Loucy (cell line): ENCODE measurements around the gene SSX4B.

Experiments used
- EZH2phosphoT487 ChIP-seq: fragments of 200-600 bp; IDR thresholded peaks from 2 replicates; pipeline ENCODE4 v1.6.1; 2018; ENCODE audit warnings: antibody characterized with exemption, mild to moderate bottlenecking, moderate library complexity, borderline replicate concordance
- TF ChIP-seq, protein P1 (sequence below): fragments of 200-600 bp; sonication (generic); conservative IDR thresholded peaks from 2 replicates; pipeline ENCODE4 v1.5.1; 2014; ENCODE audit warnings: mild to moderate bottlenecking, antibody characterized with exemption, low read length

DNA sequence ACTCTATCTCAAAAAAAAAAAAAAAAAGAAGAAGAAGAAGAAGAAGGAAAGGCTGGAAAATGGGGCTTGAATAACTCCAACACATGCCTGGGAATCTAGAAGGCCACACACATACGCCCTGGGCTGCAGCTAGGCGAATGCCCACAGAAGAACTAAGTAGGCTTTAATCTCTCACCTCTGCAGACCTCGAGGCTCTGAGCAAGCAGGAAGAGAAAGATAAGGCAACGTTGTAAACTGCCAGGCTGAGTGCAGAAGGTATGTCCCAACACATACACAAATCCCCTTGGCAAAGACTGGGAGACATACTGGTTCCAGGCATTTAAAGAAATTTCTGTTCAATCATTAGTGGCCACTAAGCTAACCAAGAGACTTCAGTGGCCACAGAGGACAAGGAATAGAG is 39.9 kb upstream of the SSX4B start:
- TF ChIP-seq, protein P1, sequence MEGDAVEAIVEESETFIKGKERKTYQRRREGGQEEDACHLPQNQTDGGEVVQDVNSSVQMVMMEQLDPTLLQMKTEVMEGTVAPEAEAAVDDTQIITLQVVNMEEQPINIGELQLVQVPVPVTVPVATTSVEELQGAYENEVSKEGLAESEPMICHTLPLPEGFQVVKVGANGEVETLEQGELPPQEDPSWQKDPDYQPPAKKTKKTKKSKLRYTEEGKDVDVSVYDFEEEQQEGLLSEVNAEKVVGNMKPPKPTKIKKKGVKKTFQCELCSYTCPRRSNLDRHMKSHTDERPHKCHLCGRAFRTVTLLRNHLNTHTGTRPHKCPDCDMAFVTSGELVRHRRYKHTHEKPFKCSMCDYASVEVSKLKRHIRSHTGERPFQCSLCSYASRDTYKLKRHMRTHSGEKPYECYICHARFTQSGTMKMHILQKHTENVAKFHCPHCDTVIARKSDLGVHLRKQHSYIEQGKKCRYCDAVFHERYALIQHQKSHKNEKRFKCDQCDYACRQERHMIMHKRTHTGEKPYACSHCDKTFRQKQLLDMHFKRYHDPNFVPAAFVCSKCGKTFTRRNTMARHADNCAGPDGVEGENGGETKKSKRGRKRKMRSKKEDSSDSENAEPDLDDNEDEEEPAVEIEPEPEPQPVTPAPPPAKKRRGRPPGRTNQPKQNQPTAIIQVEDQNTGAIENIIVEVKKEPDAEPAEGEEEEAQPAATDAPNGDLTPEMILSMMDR, result no peak
- no peak for TF ChIP-seq EZH2phosphoT487
